ENCODE results near the gene GOLGA8Q.
"Not testable (repeated sequence)": the region's sequence is repeated elsewhere in the genome, so short reads cannot be mapped to it uniquely, and the experiment has no call there.

DNA sequence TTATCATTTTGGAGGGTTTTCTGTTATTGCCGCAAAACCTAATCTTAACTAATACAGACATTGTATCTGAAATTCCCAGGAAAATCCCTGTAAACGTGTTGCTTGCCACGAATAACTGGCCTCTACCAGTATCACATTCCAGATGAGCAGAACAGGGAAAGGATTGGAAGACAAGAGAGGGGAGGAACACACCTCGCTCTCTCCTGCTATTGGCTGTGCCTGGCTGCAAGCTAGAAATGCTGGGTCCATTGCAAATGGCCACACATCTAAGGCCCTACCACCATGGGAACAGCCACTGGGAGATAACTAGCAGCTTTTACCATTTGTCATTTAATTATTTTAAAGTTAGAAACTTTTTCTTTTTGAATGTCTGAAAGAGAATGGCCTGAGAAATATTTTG lies 37.3 kb upstream of the GOLGA8Q start:
- TF ChIP-seq, protein P1, sequence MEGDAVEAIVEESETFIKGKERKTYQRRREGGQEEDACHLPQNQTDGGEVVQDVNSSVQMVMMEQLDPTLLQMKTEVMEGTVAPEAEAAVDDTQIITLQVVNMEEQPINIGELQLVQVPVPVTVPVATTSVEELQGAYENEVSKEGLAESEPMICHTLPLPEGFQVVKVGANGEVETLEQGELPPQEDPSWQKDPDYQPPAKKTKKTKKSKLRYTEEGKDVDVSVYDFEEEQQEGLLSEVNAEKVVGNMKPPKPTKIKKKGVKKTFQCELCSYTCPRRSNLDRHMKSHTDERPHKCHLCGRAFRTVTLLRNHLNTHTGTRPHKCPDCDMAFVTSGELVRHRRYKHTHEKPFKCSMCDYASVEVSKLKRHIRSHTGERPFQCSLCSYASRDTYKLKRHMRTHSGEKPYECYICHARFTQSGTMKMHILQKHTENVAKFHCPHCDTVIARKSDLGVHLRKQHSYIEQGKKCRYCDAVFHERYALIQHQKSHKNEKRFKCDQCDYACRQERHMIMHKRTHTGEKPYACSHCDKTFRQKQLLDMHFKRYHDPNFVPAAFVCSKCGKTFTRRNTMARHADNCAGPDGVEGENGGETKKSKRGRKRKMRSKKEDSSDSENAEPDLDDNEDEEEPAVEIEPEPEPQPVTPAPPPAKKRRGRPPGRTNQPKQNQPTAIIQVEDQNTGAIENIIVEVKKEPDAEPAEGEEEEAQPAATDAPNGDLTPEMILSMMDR (conservative IDR thresholded peaks at IDR 0.05; ENCODE audit: low read depth, low read length): not testable (repeated sequence)
- not testable (repeated sequence) for TF ChIP-seq EZH2 (IDR thresholded peaks at IDR 0.05; ENCODE audit: low read length, unreplicated experiment); EZH2phosphoT487 (IDR thresholded peaks at IDR 0.05; ENCODE audit: borderline replicate concordance, low read length)
